HG02870 (cell line): Measurements from ENCODE around the gene SEMA3C.

Experiments
- ATAC-seq: cut with Tn5 transposase; IDR thresholded peaks from one replicate; pipeline ENCODE4 v1.9.1; 2021; ENCODE audit warnings: mild to moderate bottlenecking, moderate library complexity; ENCODE audit not compliant: unreplicated experiment

SEMA3C gene

GRCh38 chr7:80890426-80891258 lies 28.2 kb downstream of the SEMA3C start:
- ATAC-seq, result no peak

GRCh38 chr7:80889525-80889924 lies 29.3 kb downstream of the SEMA3C start:
- ATAC-seq, result no peak

- ATAC-seq, result no peak
These were observed 33.1 kb downstream of the SEMA3C start for GRCh38 chr7:80885757-80886156.

- no peak for ATAC-seq
These were observed 34.2 kb downstream of the SEMA3C start for GRCh38 chr7:80884511-80885195.

GRCh38 chr7:80883154-80884025 lies 35.5 kb downstream of the SEMA3C start:
- ATAC-seq, result no peak

GRCh38 chr7:80882213-80882801 lies 36.5 kb downstream of the SEMA3C start:
- no peak for ATAC-seq

- no peak for ATAC-seq
These were observed 37.4 kb downstream of the SEMA3C start for GRCh38 chr7:80881351-80881900.

- ATAC-seq, result no peak
These were observed 39.0 kb downstream of the SEMA3C start for GRCh38 chr7:80879849-80880248.

- ATAC-seq, result no peak
These were observed 41.9 kb downstream of the SEMA3C start for GRCh38 chr7:80876894-80877414.

- no peak for ATAC-seq
These were observed 43.2 kb downstream of the SEMA3C start for GRCh38 chr7:80875537-80876120.

GRCh38 chr7:80873140-80873539 lies 45.7 kb downstream of the SEMA3C start:
- no peak for ATAC-seq

- ATAC-seq, result no peak
These were observed 47.6 kb downstream of the SEMA3C start for GRCh38 chr7:80871228-80871627.

GRCh38 chr7:80870813-80871212 lies 48.0 kb downstream of the SEMA3C start:
- ATAC-seq, result no peak

GRCh38 chr7:80869821-80870751 lies 48.8 kb downstream of the SEMA3C start:
- ATAC-seq, result no peak

- ATAC-seq, result no peak
These were observed 49.6 kb downstream of the SEMA3C start for GRCh38 chr7:80869106-80869784.

- no peak for ATAC-seq
These were observed 50.3 kb downstream of the SEMA3C start for GRCh38 chr7:80868566-80868965.

- ATAC-seq, result no peak
These were observed 58.3 kb downstream of the SEMA3C start for GRCh38 chr7:80860554-80860953.

- ATAC-seq, result no peak
These were observed 59.4 kb downstream of the SEMA3C start for GRCh38 chr7:80859272-80859970.
